Neuronal stem cell (in vitro differentiated cells): ENCODE data around the gene INO80B.

Experiments used
- DNase-seq: peaks from one replicate; pipeline ENCODE4 v3.0.0-alpha.2; 2013; ENCODE audit warnings: low spot score
- H2AFZ ChIP-seq: one replicate; pipeline ENCODE4 v1.6.1; 2013; ENCODE audit warnings: mild to moderate bottlenecking, low read length, inconsistent platforms
- H2AK5ac ChIP-seq: 2 replicates; pipeline ENCODE4 v1.6.1; 2013; ENCODE audit warnings: low read depth, mild to moderate bottlenecking, inconsistent platforms, low read length, moderate library complexity, mixed read lengths
- H2BK120ac ChIP-seq: 2 replicates; pipeline ENCODE4 v1.6.1; 2013; ENCODE audit warnings: low read depth, mild to moderate bottlenecking, inconsistent platforms, low read length, moderate library complexity, mixed read lengths
- H2BK12ac ChIP-seq: one replicate; pipeline ENCODE4 v1.6.1; 2013; ENCODE audit warnings: low read length, inconsistent platforms
- H2BK15ac ChIP-seq: 2 replicates; pipeline ENCODE4 v1.6.1; 2013; ENCODE audit warnings: mild to moderate bottlenecking, low read length, inconsistent platforms, mixed read lengths
- H2BK5ac ChIP-seq: one replicate; pipeline ENCODE4 v1.6.1; 2013; ENCODE audit warnings: inconsistent platforms, mild to moderate bottlenecking, low read length, moderate library complexity
- H3K14ac ChIP-seq: one replicate; pipeline ENCODE4 v1.6.1; 2013; ENCODE audit warnings: low read length, inconsistent platforms
- H3K18ac ChIP-seq: 2 replicates; pipeline ENCODE4 v1.6.1; 2013; ENCODE audit warnings: low read length, inconsistent platforms
- H3K23ac ChIP-seq: 2 replicates; pipeline ENCODE4 v1.6.1; 2013; ENCODE audit warnings: low read depth, mild to moderate bottlenecking, mixed read lengths, low read length, inconsistent platforms; ENCODE audit not compliant: poor library complexity
- H3K27ac ChIP-seq: replicated peaks from 3 replicates; pipeline ENCODE4 v1.5.1; 2013; ENCODE audit warnings: low read length, inconsistent platforms
- H3K27me3 ChIP-seq, 3 experiments: 2 replicates each; pipeline ENCODE4 v1.6.1; 2013; ENCODE audit warnings: low read length in 3 of 3, mild to moderate bottlenecking in 2 of 3, inconsistent platforms in 1 of 3, low read depth in 1 of 3, mixed read lengths in 1 of 3, moderate library complexity in 1 of 3; ENCODE audit not compliant: control insufficient read depth in 3 of 3, insufficient read depth in 3 of 3
- H3K36me3 ChIP-seq, 2 donors: replicated peaks in 1 of 2; 2 replicates each; pipeline ENCODE4 v1.6.1; 2013; ENCODE audit warnings: low read length in 2 of 2; ENCODE audit not compliant: control insufficient read depth in 2 of 2, insufficient read depth in 2 of 2
- H3K4ac ChIP-seq: 2 replicates; pipeline ENCODE4 v1.6.1; 2013; ENCODE audit warnings: inconsistent platforms, mild to moderate bottlenecking, low read length, moderate library complexity
- H3K4me1 ChIP-seq, 2 donors: 1 replicate in 1 of 2; 2 replicates in 1 of 2; pipeline ENCODE4 v1.6.1; 2013; ENCODE audit warnings: low read length in 2 of 2, low read depth in 1 of 2; ENCODE audit not compliant: control insufficient read depth in 2 of 2, insufficient read depth in 1 of 2
- H3K4me2 ChIP-seq: one replicate; pipeline ENCODE4 v1.6.1; 2013; ENCODE audit warnings: mild to moderate bottlenecking, low read length, inconsistent platforms; ENCODE audit not compliant: insufficient read depth, poor library complexity, severe bottlenecking
- H3K4me3 ChIP-seq, 2 donors: 2 replicates each; pipeline ENCODE4 v1.5.1; 2013; ENCODE audit warnings: low read length in 2 of 2, mild to moderate bottlenecking in 2 of 2, inconsistent platforms in 1 of 2, moderate library complexity in 1 of 2
- H3K79me1 ChIP-seq: one replicate; pipeline ENCODE4 v1.6.1; 2013; ENCODE audit warnings: low read depth, mild to moderate bottlenecking, inconsistent platforms, low read length, moderate library complexity
- H3K9ac ChIP-seq: one replicate; pipeline ENCODE4 v1.6.1; 2013; ENCODE audit warnings: mild to moderate bottlenecking, low read depth, low read length, inconsistent platforms; ENCODE audit not compliant: poor library complexity
- H3K9me3 ChIP-seq, 2 donors: replicated peaks in 1 of 2; 2 replicates each; pipeline versions ENCODE3 to v1.6.1; 2013; ENCODE audit warnings: low read length in 2 of 2, mild to moderate bottlenecking in 2 of 2, inconsistent platforms in 1 of 2, low read depth in 1 of 2, mixed read lengths in 1 of 2, moderate library complexity in 1 of 2; ENCODE audit not compliant: control insufficient read depth in 2 of 2, insufficient read depth in 1 of 2
- H4K8ac ChIP-seq: one replicate; pipeline ENCODE4 v1.6.1; 2013; ENCODE audit warnings: low read depth, mild to moderate bottlenecking, inconsistent platforms, low read length, moderate library complexity
- H4K91ac ChIP-seq: one replicate; pipeline ENCODE4 v1.6.1; 2013; ENCODE audit warnings: low read length, low read depth, mild to moderate bottlenecking, inconsistent platforms; ENCODE audit not compliant: poor library complexity
- WGBS, 2 donors: extraction: QIAGEN DNeasy Blood & Tissue Kit; methylation state at CpG; one replicate each; pipeline ENCODE4 v1.1.7; 2013; ENCODE audit warnings: missing lambda C conversion rate in 2 of 2, mixed read lengths in 1 of 2; ENCODE audit not compliant: insufficient read length in 2 of 2, insufficient replicate concordance in 1 of 2; ENCODE audit errors: extremely low coverage in 2 of 2; 5-methylcytosine and 5-hydroxymethylcytosine counted together

INO80B gene

DNA sequence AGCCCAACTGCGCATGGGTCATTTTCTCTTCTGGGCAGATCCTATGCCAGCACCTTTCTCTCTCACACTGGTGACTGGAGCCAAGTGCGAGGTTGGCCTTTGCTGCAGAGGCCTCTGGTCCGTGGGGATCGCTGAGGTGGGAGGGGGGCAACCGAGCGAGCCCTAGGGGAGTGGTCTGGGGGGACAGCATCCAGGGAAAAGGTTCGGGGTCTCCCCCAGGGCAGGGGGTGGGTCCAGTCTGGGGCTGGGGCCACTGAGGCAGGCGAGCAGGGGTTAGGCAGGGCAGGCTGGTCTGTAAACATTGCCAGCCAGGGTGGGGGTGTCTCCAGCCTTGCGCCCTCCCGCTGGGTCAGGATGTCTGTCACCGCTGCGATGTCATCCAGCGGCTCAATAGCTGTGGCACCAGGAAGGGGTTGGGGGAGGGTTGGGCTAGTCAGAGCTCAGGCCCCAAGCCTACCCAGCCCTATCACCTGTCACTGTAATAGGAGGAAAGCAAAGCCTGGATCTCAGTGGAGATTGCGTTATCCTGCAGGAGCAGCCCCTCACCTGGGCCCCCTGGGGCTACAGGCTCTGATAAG is 28.6 kb upstream of the INO80B start:
- H2BK12ac ChIP-seq = no peak overlapping the region
- no peak overlapping the region for H3K4me3 ChIP-seq
- no peak overlapping the region for H4K8ac ChIP-seq
- no peak overlapping the region for H3K27ac ChIP-seq
- no peak overlapping the region for H3K4ac ChIP-seq
- H3K23ac ChIP-seq = no peak overlapping the region
- H3K79me1 ChIP-seq = peaks cover 9% of the 10 kb centered on the region
- no CpG with 5 or more reads among the region's 14 CpGs for WGBS, 2 donors
- no peak overlapping the region for H2BK120ac ChIP-seq
- H2BK5ac ChIP-seq = peak overlapping the region; percentile 5
- H2AFZ ChIP-seq = no peak overlapping the region
- no peak for DNase-seq
- no peak overlapping the region for H2AK5ac ChIP-seq
- no peak overlapping the region for H3K14ac ChIP-seq
- H3K18ac ChIP-seq = no peak overlapping the region
- peaks cover 2 to 6% of the 10 kb centered on the region in 2 donors for H3K4me1 ChIP-seq
- no peak overlapping the region for H3K9ac ChIP-seq
- H3K36me3 ChIP-seq = peaks cover 56 to 76% of the 10 kb centered on the region in 2 donors
- no peak overlapping the region for H3K4me2 ChIP-seq
- H4K91ac ChIP-seq = no peak overlapping the region
- H3K27me3 ChIP-seq = no peaks in the 10 kb centered on the region
- peaks cover 0 to 3% of the 10 kb centered on the region in 2 donors for H3K9me3 ChIP-seq
- H2BK15ac ChIP-seq = no peak overlapping the region

DNA sequence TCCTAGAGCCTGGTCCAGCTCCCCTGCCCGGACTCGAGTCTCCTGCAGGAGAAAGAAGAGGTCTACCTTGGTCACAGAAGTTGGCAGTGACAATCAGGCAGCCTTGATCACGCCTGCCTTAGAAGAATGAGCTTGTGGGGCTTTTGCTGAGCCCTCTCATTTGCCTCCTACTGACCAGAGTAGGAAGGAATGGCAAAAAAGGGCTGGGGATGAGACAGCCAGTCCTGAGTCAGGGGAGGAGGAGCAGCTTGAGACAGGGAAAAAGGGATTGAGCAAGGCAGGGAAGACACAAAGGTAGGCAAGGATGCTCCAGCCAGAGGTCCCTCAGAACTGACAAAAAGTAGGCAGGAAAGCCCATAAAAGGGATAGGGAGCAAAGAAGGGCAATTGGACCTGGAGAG is 27.3 kb upstream of the INO80B start:
- no peak overlapping the region for H2BK15ac ChIP-seq
- peaks cover 0 to 3% of the 10 kb centered on the region in 2 donors for H3K9me3 ChIP-seq
- no peak overlapping the region for H4K91ac ChIP-seq
- H4K8ac ChIP-seq = no peak overlapping the region
- H3K27me3 ChIP-seq = no peaks in the 10 kb centered on the region
- no peak overlapping the region for H3K18ac ChIP-seq
- no peak overlapping the region for H3K27ac ChIP-seq
- H2BK120ac ChIP-seq = no peak overlapping the region
- H3K79me1 ChIP-seq = peaks cover 8% of the 10 kb centered on the region
- no peak overlapping the region for H3K9ac ChIP-seq
- no peak overlapping the region for H3K4me2 ChIP-seq
- no peak overlapping the region for H2AK5ac ChIP-seq
- H2BK12ac ChIP-seq = no peak overlapping the region
- H3K4me1 ChIP-seq = peaks cover 2% of the 10 kb centered on the region in 2 donors
- H2AFZ ChIP-seq = no peak overlapping the region
- WGBS, 2 donors = no CpG with 5 or more reads among the region's 3 CpGs
- no peak overlapping the region for H3K14ac ChIP-seq
- H3K23ac ChIP-seq = no peak overlapping the region
- H3K4me3 ChIP-seq = no peak overlapping the region
- H3K36me3 ChIP-seq = peaks cover 66 to 89% of the 10 kb centered on the region in 2 donors
- H2BK5ac ChIP-seq = no peak overlapping the region
- DNase-seq = no peak
- H3K4ac ChIP-seq = no peak overlapping the region

DNA sequence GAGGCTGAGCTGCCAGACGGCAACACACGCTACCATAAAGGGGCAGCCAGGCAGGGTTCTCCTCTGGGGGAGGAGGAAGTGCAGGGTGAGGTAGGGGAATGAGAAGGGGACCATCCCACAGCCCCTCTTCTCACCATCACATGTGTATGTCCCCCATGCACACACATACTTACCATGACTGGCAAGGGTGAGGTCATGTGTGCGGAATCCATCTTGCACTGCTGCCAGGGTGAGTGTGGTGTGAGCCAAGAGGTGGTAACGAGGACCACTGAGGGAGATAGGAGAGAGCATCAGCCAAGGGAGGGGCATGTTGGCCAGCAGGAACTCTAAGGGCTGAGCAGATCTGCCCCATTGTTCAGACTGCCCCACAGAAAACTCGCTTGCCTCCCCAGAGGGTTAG is 26.2 kb upstream of the INO80B start:
- no peak overlapping the region for H3K9ac ChIP-seq
- no peak for DNase-seq
- no peak overlapping the region for H2AK5ac ChIP-seq
- H2BK12ac ChIP-seq = no peak overlapping the region
- H3K36me3 ChIP-seq = peaks cover 67 to 90% of the 10 kb centered on the region in 2 donors
- peaks cover 8% of the 10 kb centered on the region for H3K79me1 ChIP-seq
- H3K14ac ChIP-seq = peak overlapping the region; percentile 3
- H3K4me1 ChIP-seq = peaks cover 0 to 2% of the 10 kb centered on the region in 2 donors
- no peak overlapping the region for H3K23ac ChIP-seq
- no peaks in the 10 kb centered on the region for H3K27me3 ChIP-seq
- H3K18ac ChIP-seq = no peak overlapping the region
- H4K8ac ChIP-seq = no peak overlapping the region
- no peak overlapping the region for H2BK5ac ChIP-seq
- no peak overlapping the region for H2BK120ac ChIP-seq
- no peak overlapping the region for H3K4ac ChIP-seq
- H4K91ac ChIP-seq = peak overlapping the region; percentile 74
- H3K27ac ChIP-seq = no peak overlapping the region
- H3K9me3 ChIP-seq = peaks cover 0 to 3% of the 10 kb centered on the region in 2 donors
- no peak overlapping the region for H2BK15ac ChIP-seq
- no peak overlapping the region for H2AFZ ChIP-seq
- WGBS, 2 donors = no CpG with 5 or more reads among the region's 5 CpGs
- peak overlapping the region in 1 of 2 donors; percentile 1 for H3K4me3 ChIP-seq
- H3K4me2 ChIP-seq = no peak overlapping the region

DNA sequence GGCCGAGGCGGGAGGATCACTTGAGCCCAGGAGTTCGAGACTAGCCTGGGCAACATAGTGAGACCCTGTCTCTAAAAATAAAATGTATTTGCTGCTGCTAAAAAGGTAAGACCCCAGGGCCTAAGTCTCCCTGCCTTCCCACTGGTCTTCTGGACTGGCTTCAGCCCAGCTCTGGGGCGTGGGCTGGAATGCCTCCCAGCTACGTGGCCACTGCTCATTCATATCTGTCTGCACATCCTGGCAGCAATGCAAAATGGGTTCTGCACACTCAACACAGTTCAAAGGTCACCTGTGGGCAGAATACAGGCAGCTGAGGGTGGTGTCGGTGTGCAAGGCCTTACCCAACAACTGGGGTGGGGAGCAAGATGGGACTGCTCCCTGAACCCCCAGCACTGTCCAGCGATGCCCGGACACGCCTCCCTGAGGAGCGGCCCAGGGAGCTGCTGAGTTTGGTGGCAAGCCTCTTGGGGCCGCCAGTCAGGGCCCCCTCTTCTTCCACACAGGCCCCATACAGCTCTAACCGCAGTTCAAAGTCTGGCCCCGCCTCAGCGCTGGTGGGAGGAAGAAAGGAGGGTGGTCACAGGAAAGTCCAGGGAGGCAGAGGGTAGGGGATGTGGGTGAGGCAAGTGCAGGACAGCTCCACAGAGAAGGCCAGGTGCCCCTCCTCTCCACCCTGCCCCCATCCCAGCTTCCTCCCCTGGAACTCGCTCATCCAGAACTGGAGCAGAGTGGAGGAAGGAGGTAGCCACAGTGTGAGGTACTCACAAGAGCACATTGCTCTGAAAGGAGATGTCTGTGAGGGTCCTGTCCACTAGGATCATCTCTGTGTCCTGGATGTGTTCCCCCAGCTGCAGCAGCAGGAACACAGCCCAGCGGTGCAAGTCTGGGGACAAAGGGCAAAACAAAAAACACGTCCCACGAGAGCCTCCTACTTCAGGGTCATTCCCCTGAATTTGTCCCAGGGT is 25.1 kb upstream of the INO80B start:
- no CpG with 5 or more reads among the region's 18 CpGs for WGBS, 2 donors
- H2BK5ac ChIP-seq = peak overlapping the region; percentile 48
- no peak overlapping the region for H3K4ac ChIP-seq
- H4K91ac ChIP-seq = no peak overlapping the region
- H3K9me3 ChIP-seq = peaks cover 0 to 3% of the 10 kb centered on the region in 2 donors
- H2AK5ac ChIP-seq = no peak overlapping the region
- no peak overlapping the region for H2BK12ac ChIP-seq
- peak overlapping the region; percentile 34 for H3K23ac ChIP-seq
- no peak overlapping the region for H2AFZ ChIP-seq
- peaks cover 0 to 2% of the 10 kb centered on the region in 2 donors for H3K4me1 ChIP-seq
- no peak overlapping the region for H2BK120ac ChIP-seq
- DNase-seq = no peak
- H3K27ac ChIP-seq = no peak overlapping the region
- H3K4me3 ChIP-seq = no peak overlapping the region
- no peak overlapping the region for H3K4me2 ChIP-seq
- no peak overlapping the region for H3K18ac ChIP-seq
- no peaks in the 10 kb centered on the region for H3K27me3 ChIP-seq
- H3K9ac ChIP-seq = no peak overlapping the region
- H3K79me1 ChIP-seq = peaks cover 4% of the 10 kb centered on the region
- peaks cover 60 to 80% of the 10 kb centered on the region in 2 donors for H3K36me3 ChIP-seq
- H3K14ac ChIP-seq = no peak overlapping the region
- no peak overlapping the region for H4K8ac ChIP-seq
- no peak overlapping the region for H2BK15ac ChIP-seq
